ENCODE results near the gene CCDC177.

The CCDC177 gene

GRCh38 chr14:69574263-69574953 is at the start of gene CCDC177:
CCDC177 (minus strand) TSS chr14:69574871; CDS start chr14:69573622, 1,249 bp downstream.
- TF ChIP-seq, protein P1, sequence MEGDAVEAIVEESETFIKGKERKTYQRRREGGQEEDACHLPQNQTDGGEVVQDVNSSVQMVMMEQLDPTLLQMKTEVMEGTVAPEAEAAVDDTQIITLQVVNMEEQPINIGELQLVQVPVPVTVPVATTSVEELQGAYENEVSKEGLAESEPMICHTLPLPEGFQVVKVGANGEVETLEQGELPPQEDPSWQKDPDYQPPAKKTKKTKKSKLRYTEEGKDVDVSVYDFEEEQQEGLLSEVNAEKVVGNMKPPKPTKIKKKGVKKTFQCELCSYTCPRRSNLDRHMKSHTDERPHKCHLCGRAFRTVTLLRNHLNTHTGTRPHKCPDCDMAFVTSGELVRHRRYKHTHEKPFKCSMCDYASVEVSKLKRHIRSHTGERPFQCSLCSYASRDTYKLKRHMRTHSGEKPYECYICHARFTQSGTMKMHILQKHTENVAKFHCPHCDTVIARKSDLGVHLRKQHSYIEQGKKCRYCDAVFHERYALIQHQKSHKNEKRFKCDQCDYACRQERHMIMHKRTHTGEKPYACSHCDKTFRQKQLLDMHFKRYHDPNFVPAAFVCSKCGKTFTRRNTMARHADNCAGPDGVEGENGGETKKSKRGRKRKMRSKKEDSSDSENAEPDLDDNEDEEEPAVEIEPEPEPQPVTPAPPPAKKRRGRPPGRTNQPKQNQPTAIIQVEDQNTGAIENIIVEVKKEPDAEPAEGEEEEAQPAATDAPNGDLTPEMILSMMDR (conservative IDR thresholded peaks at IDR 0.05; ENCODE audit: low read depth), result peak; percentile 93
- DNase-seq (ENCODE audit: low spot score), result peak; percentile 72
- ChIA-PET POLR2A (ENCODE audit: low non-redundant PET) (interaction anchor here (0.7 kb wide), 1 partner anchor 804 kb away, joined by 3 read pairs; no protein-coding TSS in a partner anchor), CTCF (interaction anchor here (0.5 to 1.9 kb wide), 20 partner anchors 10 to 617 kb away, joined by 3 to 26 read pairs (median 4); no protein-coding TSS in a partner anchor)
- no peak within 1 kb of the TSS for H3K27ac ChIP-seq

GRCh38 chr14:69624136-69624535 is 49.5 kb upstream of the CCDC177 start:
- H3K27ac ChIP-seq, result no peak overlapping the region
- CTCF ChIA-PET, result interaction anchor here (0.6 kb wide), 2 partner anchors 18 to 40 kb away, joined by 4 to 6 read pairs; no protein-coding TSS in a partner anchor
- DNase-seq (ENCODE audit: low spot score), result no peak
- POLR2A ChIA-PET (ENCODE audit: low non-redundant PET), result interaction anchor here (0.6 kb wide), 1 partner anchor 135 kb away, joined by 3 read pairs; no protein-coding TSS in a partner anchor
- TF ChIP-seq, protein P1 (conservative IDR thresholded peaks at IDR 0.05; ENCODE audit: low read depth), result no peak

DNA sequence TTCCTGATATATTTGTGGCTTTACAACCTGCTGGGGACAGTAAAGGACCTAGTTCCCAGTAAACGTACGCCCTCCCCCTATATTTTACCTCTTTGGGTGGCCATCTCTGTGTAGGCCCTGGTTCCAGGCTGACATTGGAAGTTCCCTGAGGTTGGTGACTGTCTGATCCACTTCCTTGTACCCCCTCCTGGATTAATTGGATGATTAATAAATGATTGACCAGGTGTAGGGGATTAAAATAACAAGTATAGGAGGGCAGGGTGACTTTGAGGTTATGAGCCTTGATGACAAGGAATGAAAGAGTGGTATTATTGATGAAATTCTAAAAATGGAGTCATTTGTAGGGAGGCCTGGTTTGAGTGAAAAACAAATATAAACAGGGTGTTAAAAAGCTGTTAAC is 46.3 kb upstream of the CCDC177 start:
- ChIA-PET POLR2A (ENCODE audit: low non-redundant PET) (no interaction called here), CTCF (no interaction called here)
- TF ChIP-seq, protein P1 (conservative IDR thresholded peaks at IDR 0.05; ENCODE audit: low read depth), result no peak

GRCh38 chr14:69620211-69620611 is 45.5 kb upstream of the CCDC177 start:
- TF ChIP-seq, protein P1 (conservative IDR thresholded peaks at IDR 0.05; ENCODE audit: low read depth), result no peak
- no peak for DNase-seq (ENCODE audit: low spot score)
- POLR2A ChIA-PET (ENCODE audit: low non-redundant PET), result no interaction called here
- CTCF ChIA-PET, result interaction anchor here (0.8 kb wide), 1 partner anchor 33 kb away, joined by 7 read pairs; no protein-coding TSS in a partner anchor
- no peak overlapping the region for H3K27ac ChIP-seq

More for the DNA sequence above, 46.3 kb upstream of the CCDC177 start:
- DNase-seq (ENCODE audit: low spot score), result no peak
- H3K27ac ChIP-seq, result no peak overlapping the region

GRCh38 chr14:69619012-69619411 is 44.3 kb upstream of the CCDC177 start:
- POLR2A ChIA-PET (ENCODE audit: low non-redundant PET), result no interaction called here

GRCh38 chr14:69617796-69618195 is 43.1 kb upstream of the CCDC177 start:
- POLR2A ChIA-PET (ENCODE audit: low non-redundant PET), result no interaction called here
- CTCF ChIA-PET, result interaction anchor here (0.7 kb wide), 1 partner anchor 283 kb away, joined by 3 read pairs; no protein-coding TSS in a partner anchor
- TF ChIP-seq, protein P1 (conservative IDR thresholded peaks at IDR 0.05; ENCODE audit: low read depth), result no peak
- H3K27ac ChIP-seq, result no peak overlapping the region
- no peak for DNase-seq (ENCODE audit: low spot score)

More at GRCh38 chr14:69619012-69619411, 44.3 kb upstream of the CCDC177 start:
- H3K27ac ChIP-seq, result peak overlapping the region; percentile 55; the same call in 1 of the 2 replicates
- TF ChIP-seq, protein P1 (conservative IDR thresholded peaks at IDR 0.05; ENCODE audit: low read depth), result no peak
- CTCF ChIA-PET, result no interaction called here
- DNase-seq (ENCODE audit: low spot score), result no peak
